Neuronal stem cell (in vitro differentiated cells): ENCODE measurements around the gene CACNB2.

Experiments
- DNase-seq: peaks from one replicate; pipeline ENCODE4 v3.0.0-alpha.2; 2013; ENCODE audit warnings: low spot score
- H2AFZ ChIP-seq: one replicate; pipeline ENCODE4 v1.6.1; 2013; ENCODE audit warnings: mild to moderate bottlenecking, low read length, inconsistent platforms
- H2AK5ac ChIP-seq: 2 replicates; pipeline ENCODE4 v1.6.1; 2013; ENCODE audit warnings: low read depth, mild to moderate bottlenecking, inconsistent platforms, low read length, moderate library complexity, mixed read lengths
- H2BK120ac ChIP-seq: 2 replicates; pipeline ENCODE4 v1.6.1; 2013; ENCODE audit warnings: low read depth, mild to moderate bottlenecking, inconsistent platforms, low read length, moderate library complexity, mixed read lengths
- H2BK12ac ChIP-seq: one replicate; pipeline ENCODE4 v1.6.1; 2013; ENCODE audit warnings: low read length, inconsistent platforms
- H2BK15ac ChIP-seq: 2 replicates; pipeline ENCODE4 v1.6.1; 2013; ENCODE audit warnings: mild to moderate bottlenecking, low read length, inconsistent platforms, mixed read lengths
- H2BK5ac ChIP-seq: one replicate; pipeline ENCODE4 v1.6.1; 2013; ENCODE audit warnings: inconsistent platforms, mild to moderate bottlenecking, low read length, moderate library complexity
- H3K14ac ChIP-seq: one replicate; pipeline ENCODE4 v1.6.1; 2013; ENCODE audit warnings: low read length, inconsistent platforms
- H3K18ac ChIP-seq: 2 replicates; pipeline ENCODE4 v1.6.1; 2013; ENCODE audit warnings: low read length, inconsistent platforms
- H3K23ac ChIP-seq: 2 replicates; pipeline ENCODE4 v1.6.1; 2013; ENCODE audit warnings: low read depth, mild to moderate bottlenecking, mixed read lengths, low read length, inconsistent platforms; ENCODE audit not compliant: poor library complexity
- H3K27ac ChIP-seq: replicated peaks from 3 replicates; pipeline ENCODE4 v1.5.1; 2013; ENCODE audit warnings: low read length, inconsistent platforms
- H3K27me3 ChIP-seq, 3 experiments: 2 replicates each; pipeline ENCODE4 v1.6.1; 2013; ENCODE audit warnings: low read length in 3 of 3, mild to moderate bottlenecking in 2 of 3, inconsistent platforms in 1 of 3, low read depth in 1 of 3, mixed read lengths in 1 of 3, moderate library complexity in 1 of 3; ENCODE audit not compliant: control insufficient read depth in 3 of 3, insufficient read depth in 3 of 3
- H3K36me3 ChIP-seq, 2 donors: replicated peaks in 1 of 2; 2 replicates each; pipeline ENCODE4 v1.6.1; 2013; ENCODE audit warnings: low read length in 2 of 2; ENCODE audit not compliant: control insufficient read depth in 2 of 2, insufficient read depth in 2 of 2
- H3K4ac ChIP-seq: 2 replicates; pipeline ENCODE4 v1.6.1; 2013; ENCODE audit warnings: inconsistent platforms, mild to moderate bottlenecking, low read length, moderate library complexity
- H3K4me1 ChIP-seq, 2 donors: 1 replicate in 1 of 2; 2 replicates in 1 of 2; pipeline ENCODE4 v1.6.1; 2013; ENCODE audit warnings: low read length in 2 of 2, low read depth in 1 of 2; ENCODE audit not compliant: control insufficient read depth in 2 of 2, insufficient read depth in 1 of 2
- H3K4me2 ChIP-seq: one replicate; pipeline ENCODE4 v1.6.1; 2013; ENCODE audit warnings: mild to moderate bottlenecking, low read length, inconsistent platforms; ENCODE audit not compliant: insufficient read depth, poor library complexity, severe bottlenecking
- H3K4me3 ChIP-seq, 2 donors: 2 replicates each; pipeline ENCODE4 v1.5.1; 2013; ENCODE audit warnings: low read length in 2 of 2, mild to moderate bottlenecking in 2 of 2, inconsistent platforms in 1 of 2, moderate library complexity in 1 of 2
- H3K79me1 ChIP-seq: one replicate; pipeline ENCODE4 v1.6.1; 2013; ENCODE audit warnings: low read depth, mild to moderate bottlenecking, inconsistent platforms, low read length, moderate library complexity
- H3K9ac ChIP-seq: one replicate; pipeline ENCODE4 v1.6.1; 2013; ENCODE audit warnings: mild to moderate bottlenecking, low read depth, low read length, inconsistent platforms; ENCODE audit not compliant: poor library complexity
- H3K9me3 ChIP-seq, 2 donors: replicated peaks in 1 of 2; 2 replicates each; pipeline versions ENCODE3 to v1.6.1; 2013; ENCODE audit warnings: low read length in 2 of 2, mild to moderate bottlenecking in 2 of 2, inconsistent platforms in 1 of 2, low read depth in 1 of 2, mixed read lengths in 1 of 2, moderate library complexity in 1 of 2; ENCODE audit not compliant: control insufficient read depth in 2 of 2, insufficient read depth in 1 of 2
- H4K8ac ChIP-seq: one replicate; pipeline ENCODE4 v1.6.1; 2013; ENCODE audit warnings: low read depth, mild to moderate bottlenecking, inconsistent platforms, low read length, moderate library complexity
- H4K91ac ChIP-seq: one replicate; pipeline ENCODE4 v1.6.1; 2013; ENCODE audit warnings: low read length, low read depth, mild to moderate bottlenecking, inconsistent platforms; ENCODE audit not compliant: poor library complexity
- WGBS, 2 donors: extraction: QIAGEN DNeasy Blood & Tissue Kit; methylation state at CpG; one replicate each; pipeline ENCODE4 v1.1.7; 2013; ENCODE audit warnings: missing lambda C conversion rate in 2 of 2, mixed read lengths in 1 of 2; ENCODE audit not compliant: insufficient read length in 2 of 2, insufficient replicate concordance in 1 of 2; ENCODE audit errors: extremely low coverage in 2 of 2; 5-methylcytosine and 5-hydroxymethylcytosine counted together

Gene CACNB2

DNA sequence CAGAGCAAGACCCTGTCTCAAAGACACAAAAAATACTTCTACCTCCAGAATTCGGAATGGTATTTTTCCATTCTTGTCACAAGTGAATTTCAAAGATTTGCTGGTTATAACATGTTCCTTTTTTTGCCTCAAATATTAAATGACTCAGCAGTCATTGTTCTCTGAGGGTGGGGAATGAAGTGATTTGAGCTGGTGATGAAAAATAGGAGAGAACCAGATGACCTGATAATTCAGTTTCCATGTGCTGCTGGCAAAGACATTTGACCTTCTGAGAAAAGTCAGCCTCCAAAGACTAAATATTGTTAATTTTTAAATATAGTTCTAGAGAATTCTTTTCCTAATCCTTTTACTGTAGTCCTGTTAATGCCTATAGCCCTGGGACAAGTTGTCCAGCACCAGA lies 78.9 kb downstream of the CACNB2 start:
- Histone ChIP-seq H3K79me1 (no peaks in the 10 kb centered on the region), H3K4me1 (peaks cover 0 to 3% of the 10 kb centered on the region in 2 donors), H4K91ac (no peak overlapping the region), H3K14ac (no peak overlapping the region), H3K9ac (no peak overlapping the region), H2BK15ac (no peak overlapping the region), H2BK5ac (no peak overlapping the region), H3K36me3 (no peaks in the 10 kb centered on the region), H2BK12ac (no peak overlapping the region), H3K23ac (no peak overlapping the region), H2AK5ac (no peak overlapping the region), H3K27me3 (no peaks in the 10 kb centered on the region), H3K4me3 (no peak overlapping the region), H3K27ac (no peak overlapping the region), H3K4ac (no peak overlapping the region), H4K8ac (no peak overlapping the region), H2BK120ac (no peak overlapping the region), H3K4me2 (no peak overlapping the region), H2AFZ (no peak overlapping the region), H3K9me3 (no peaks in the 10 kb centered on the region), H3K18ac (no peak overlapping the region)
- no peak for DNase-seq
- no CpG with 5 or more reads among the region's 1 CpG for WGBS, 2 donors

DNA sequence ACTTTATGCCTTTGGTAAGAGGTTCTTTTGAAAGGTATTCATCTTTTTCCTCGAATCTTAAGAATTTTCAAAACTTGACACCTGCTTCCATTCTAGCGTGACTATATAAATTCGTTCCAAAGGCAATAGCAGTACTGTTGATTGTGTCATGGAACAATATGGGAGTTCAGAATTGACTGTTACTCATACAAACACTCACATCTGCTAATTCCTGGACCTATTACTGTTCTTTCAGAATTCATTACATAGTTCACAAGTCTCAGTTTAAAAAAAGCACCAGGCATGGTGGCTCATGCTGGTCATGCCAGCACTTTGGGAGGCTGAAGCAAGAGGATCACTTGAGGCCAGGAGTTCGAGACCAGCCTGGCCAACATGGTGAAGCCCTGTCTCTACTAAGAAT lies 80.9 kb downstream of the CACNB2 start:
- Histone ChIP-seq H3K27ac (no peak overlapping the region), H3K23ac (no peak overlapping the region), H4K8ac (no peak overlapping the region), H3K14ac (no peak overlapping the region), H3K36me3 (no peaks in the 10 kb centered on the region), H3K4me3 (no peak overlapping the region), H3K27me3 (no peaks in the 10 kb centered on the region), H3K4me1 (peaks cover 0 to 3% of the 10 kb centered on the region in 2 donors), H2BK15ac (no peak overlapping the region), H3K9ac (no peak overlapping the region), H3K18ac (no peak overlapping the region), H3K79me1 (no peaks in the 10 kb centered on the region), H2BK120ac (no peak overlapping the region), H3K9me3 (no peaks in the 10 kb centered on the region), H2AFZ (no peak overlapping the region), H3K4me2 (no peak overlapping the region), H2BK5ac (no peak overlapping the region), H2BK12ac (no peak overlapping the region), H3K4ac (no peak overlapping the region), H4K91ac (no peak overlapping the region), H2AK5ac (no peak overlapping the region)
- no CpG with 5 or more reads among the region's 4 CpGs for WGBS, 2 donors
- DNase-seq, result no peak

DNA sequence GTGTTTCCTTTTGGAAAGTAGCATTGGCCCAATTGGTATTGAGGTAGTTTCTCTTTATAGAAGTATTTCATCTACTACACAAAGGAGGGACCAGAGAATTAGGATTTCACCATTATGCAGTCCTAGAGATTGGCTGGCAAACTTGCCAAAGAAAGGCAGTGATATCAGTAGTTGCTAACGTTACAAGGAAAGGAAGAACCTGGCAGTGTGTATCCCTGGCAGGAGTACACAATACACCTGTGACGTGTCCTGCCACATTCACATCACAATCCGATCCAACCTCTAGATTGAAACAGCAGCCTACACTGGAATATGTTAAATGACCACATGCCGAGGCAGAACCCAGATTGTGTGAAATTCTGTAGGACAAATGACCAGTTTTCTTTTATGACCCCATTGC lies 81.7 kb downstream of the CACNB2 start:
- H4K91ac ChIP-seq, result no peak overlapping the region
- no peaks in the 10 kb centered on the region for H3K36me3 ChIP-seq
- no peak overlapping the region for H3K18ac ChIP-seq
- no peak overlapping the region for H2BK120ac ChIP-seq
- no peak overlapping the region for H4K8ac ChIP-seq
- no peak overlapping the region for H3K23ac ChIP-seq
- H3K27ac ChIP-seq, result no peak overlapping the region
- no peak overlapping the region for H2BK12ac ChIP-seq
- H3K14ac ChIP-seq, result no peak overlapping the region
- H3K4me1 ChIP-seq, result peaks cover 0 to 3% of the 10 kb centered on the region in 2 donors
- H2BK15ac ChIP-seq, result no peak overlapping the region
- no peak overlapping the region for H2BK5ac ChIP-seq
- no peak for DNase-seq
- no peaks in the 10 kb centered on the region for H3K9me3 ChIP-seq
- no peaks in the 10 kb centered on the region for H3K27me3 ChIP-seq
- H3K4me3 ChIP-seq, result no peak overlapping the region
- H2AK5ac ChIP-seq, result no peak overlapping the region
- H3K9ac ChIP-seq, result no peak overlapping the region
- H3K4me2 ChIP-seq, result no peak overlapping the region
- H3K4ac ChIP-seq, result no peak overlapping the region
- H3K79me1 ChIP-seq, result no peaks in the 10 kb centered on the region
- WGBS, 2 donors, result no CpG with 5 or more reads among the region's 4 CpGs
- H2AFZ ChIP-seq, result no peak overlapping the region

DNA sequence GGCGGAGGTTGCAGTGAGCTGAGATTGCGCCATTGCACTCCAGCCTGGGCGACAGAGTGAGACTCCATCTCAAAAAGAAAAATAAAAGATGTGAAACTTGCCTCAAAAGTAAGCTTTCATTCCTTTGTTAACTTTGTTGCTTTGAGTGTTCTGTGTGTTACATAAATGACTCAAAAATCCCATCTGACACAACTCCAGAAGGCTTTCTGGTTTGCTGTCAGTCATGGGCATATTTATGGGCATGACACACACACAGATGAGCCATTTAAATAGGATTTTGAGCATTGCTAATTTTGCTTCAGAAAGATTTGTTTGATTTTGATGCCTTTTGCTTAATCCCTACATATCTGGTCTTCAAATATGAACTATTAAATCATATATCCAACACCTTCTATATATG lies 82.6 kb downstream of the CACNB2 start:
- Histone ChIP-seq H3K4me2 (no peak overlapping the region), H3K18ac (no peak overlapping the region), H2BK15ac (no peak overlapping the region), H3K4me1 (peaks cover 0 to 3% of the 10 kb centered on the region in 2 donors), H3K79me1 (no peaks in the 10 kb centered on the region), H2BK5ac (no peak overlapping the region), H2AFZ (no peak overlapping the region), H3K9ac (no peak overlapping the region), H3K27ac (no peak overlapping the region), H2BK120ac (no peak overlapping the region), H4K8ac (no peak overlapping the region), H3K36me3 (no peaks in the 10 kb centered on the region), H3K4ac (no peak overlapping the region), H3K27me3 (no peaks in the 10 kb centered on the region), H3K4me3 (no peak overlapping the region), H2AK5ac (no peak overlapping the region), H3K14ac (no peak overlapping the region), H2BK12ac (no peak overlapping the region), H3K9me3 (no peaks in the 10 kb centered on the region), H3K23ac (no peak overlapping the region), H4K91ac (no peak overlapping the region)
- no CpG with 5 or more reads among the region's 3 CpGs for WGBS, 2 donors
- DNase-seq, result no peak
